ENCODE results near the gene DCLRE1A. TPM values are rescaled to one million over a fixed set of nuclear protein-coding genes. Genes with fewer than 3 reads are reported as not detected.

DCLRE1A gene
- total and polyA plus RNA-seq, 2 donors (not counting 1 experiment from before 2014, with no cell fraction given), result 1.4 to 2.4 TPM

- no peaks in the 10 kb centered on the region for H3K9me3 Mint-ChIP-seq (ENCODE audit: insufficient read depth)
- CTCF ChIA-PET, result no interaction called here
- no peak overlapping the region for H3K27ac ChIP-seq (ENCODE audit: low read length in 2 of 2)
- H3K9me3 ChIP-seq (ENCODE audit: control extremely low read depth in 1 of 3, control insufficient read depth in 2 of 3, insufficient read depth in 1 of 3, low read length in 2 of 3), result no peaks in the 10 kb centered on the region
- H3K4me1 ChIP-seq (ENCODE audit: control insufficient read depth in 2 of 2, insufficient read depth in 2 of 2, low read length in 2 of 2), result no peaks in the 10 kb centered on the region
- intact Hi-C loops (cut with micrococcal nuclease), result no loop called here
- H3K79me2 ChIP-seq (ENCODE audit: control insufficient read depth, insufficient read depth, low read length), result no peaks in the 10 kb centered on the region
- TF ChIP-seq CTCF (IDR thresholded peaks at IDR 0.05), result no peak
- POLR2A ChIA-PET, result no interaction called here
- no peaks in the 10 kb centered on the region for H3K27me3 Mint-ChIP-seq
- ATAC-seq (ENCODE audit: low read depth) (no peak), DNase-seq (no peak)
- H4K20me1 ChIP-seq (ENCODE audit: control insufficient read depth, insufficient read depth, low read length, poor library complexity, severe bottlenecking), result no peaks in the 10 kb centered on the region
- H2AFZ ChIP-seq (ENCODE audit: insufficient read depth, low read depth, low read length, poor library complexity, severe bottlenecking), result no peak overlapping the region
- H3K4me1 Mint-ChIP-seq, result no peaks in the 10 kb centered on the region
- 100% methylated on average over 1 of the region's 2 CpGs for WGBS (ENCODE audit: insufficient coverage)
- no peaks in the 10 kb centered on the region for H3K27me3 ChIP-seq (replicated peaks in 1 of 4; ENCODE audit: control extremely low read depth in 1 of 4, control insufficient read depth in 3 of 4, insufficient read depth in 4 of 4, low read length in 3 of 4)
- H3K27ac Mint-ChIP-seq, result no peak overlapping the region
- no peak overlapping the region for H3K4me2 ChIP-seq (replicated peaks; ENCODE audit: low read depth, low read length, poor library complexity, severe bottlenecking)
- H3K36me3 ChIP-seq (replicated peaks in 1 of 2; ENCODE audit: control extremely low read depth in 1 of 2, control insufficient read depth in 1 of 2, extremely low read depth in 1 of 2, insufficient read depth in 2 of 2, low read length in 1 of 2), result peaks cover 17 to 30% of the 10 kb centered on the region in 2 experiments
- H3K4me3 Mint-ChIP-seq, result no peak overlapping the region
- no peak overlapping the region for H3K4me3 ChIP-seq (ENCODE audit: control extremely low read depth in 1 of 5, extremely low read depth in 1 of 5, insufficient read depth in 1 of 5, low read depth in 2 of 5, low read length in 4 of 5)
- no peak overlapping the region for H3K9ac ChIP-seq (ENCODE audit: low read length)
These were observed 46.2 kb upstream of the DCLRE1A start for GRCh38 chr10:113899952-113900598.

GRCh38 chr10:113897693-113898618 lies 44.1 kb upstream of the DCLRE1A start:
- H3K27me3 Mint-ChIP-seq, result no peaks in the 10 kb centered on the region
- H3K27ac Mint-ChIP-seq, result no peak overlapping the region
- intact Hi-C loops (cut with micrococcal nuclease), result no loop called here
- no peaks in the 10 kb centered on the region for H3K4me1 ChIP-seq (ENCODE audit: control insufficient read depth in 2 of 2, insufficient read depth in 2 of 2, low read length in 2 of 2)
- H3K4me2 ChIP-seq (replicated peaks; ENCODE audit: low read depth, low read length, poor library complexity, severe bottlenecking), result no peak overlapping the region
- H3K4me3 ChIP-seq (ENCODE audit: control extremely low read depth in 1 of 5, extremely low read depth in 1 of 5, insufficient read depth in 1 of 5, low read depth in 2 of 5, low read length in 4 of 5), result no peak overlapping the region
- no peak for DNase-seq
- ChIA-PET POLR2A (no interaction called here), CTCF (no interaction called here)
- no peak for ATAC-seq (ENCODE audit: low read depth)
- no peak overlapping the region for H3K4me3 Mint-ChIP-seq
- peaks cover 6% of the 10 kb centered on the region for H4K20me1 ChIP-seq (ENCODE audit: control insufficient read depth, insufficient read depth, low read length, poor library complexity, severe bottlenecking)
- H3K79me2 ChIP-seq (ENCODE audit: control insufficient read depth, insufficient read depth, low read length), result no peaks in the 10 kb centered on the region
- no peaks in the 10 kb centered on the region for H3K9me3 ChIP-seq (ENCODE audit: control extremely low read depth in 1 of 3, control insufficient read depth in 2 of 3, insufficient read depth in 1 of 3, low read length in 2 of 3)
- H2AFZ ChIP-seq (ENCODE audit: insufficient read depth, low read depth, low read length, poor library complexity, severe bottlenecking), result no peak overlapping the region
- no peak overlapping the region for H3K9ac ChIP-seq (ENCODE audit: low read length)
- peaks cover 17 to 32% of the 10 kb centered on the region in 2 experiments for H3K36me3 ChIP-seq (replicated peaks in 1 of 2; ENCODE audit: control extremely low read depth in 1 of 2, control insufficient read depth in 1 of 2, extremely low read depth in 1 of 2, insufficient read depth in 2 of 2, low read length in 1 of 2)
- no peaks in the 10 kb centered on the region for H3K27me3 ChIP-seq (replicated peaks in 1 of 4; ENCODE audit: control extremely low read depth in 1 of 4, control insufficient read depth in 3 of 4, insufficient read depth in 4 of 4, low read length in 3 of 4)
- TF ChIP-seq EZH2 (IDR thresholded peaks at IDR 0.05; ENCODE audit: borderline replicate concordance, insufficient read depth, low read depth, low read length, poor library complexity, severe bottlenecking), result no peak
- no peak for TF ChIP-seq CTCF (IDR thresholded peaks at IDR 0.05)
- 100% methylated on average over 2 of the region's 6 CpGs for WGBS (ENCODE audit: insufficient coverage)
- no peaks in the 10 kb centered on the region for H3K4me1 Mint-ChIP-seq
- no peaks in the 10 kb centered on the region for H3K9me3 Mint-ChIP-seq (ENCODE audit: insufficient read depth)
- no peak overlapping the region for H3K27ac ChIP-seq (ENCODE audit: low read length in 2 of 2)

Data from B cell (primary cell).